PC-9 (cell line): ENCODE measurements around the gene GNAQ.

Experiments
- CTCF ChIP-seq: fragments of 200-600 bp; sonication (generic); conservative IDR thresholded peaks from 2 replicates; pipeline ENCODE4 v1.6.1; 2017; ENCODE audit warnings: mixed run types, antibody characterized with exemption, mild to moderate bottlenecking, moderate library complexity
- EZH2 ChIP-seq: fragments of 200-600 bp; sonication (generic); IDR thresholded peaks from 2 replicates; pipeline ENCODE4 v1.8.0; 2017; ENCODE audit warnings: antibody characterized with exemption, low read depth

GRCh38 chr9:77815260-77815659, 216.4 kb downstream of the GNAQ start:
- TF ChIP-seq CTCF (no peak), EZH2 (no peak)
